Gastroesophageal sphincter (tissue), 3 donors: ENCODE data around the gene STAP2.

Experiments used
- CTCF ChIP-seq, 4 experiments: fragments of 200-600 bp in 2 of 4; fragments of 450-650 bp in 2 of 4; sonication (generic) in 1 of 4; IDR thresholded peaks; one replicate each; pipeline ENCODE4 v1.5.1; 2017 to 2019; ENCODE audit warnings: antibody characterized with exemption in 4 of 4, mild to moderate bottlenecking in 2 of 4, moderate library complexity in 2 of 4
- EP300 ChIP-seq: sonication (generic); formaldehyde crosslinking; IDR thresholded peaks from one replicate; pipeline ENCODE4 v1.6.1; 2017; ENCODE audit warnings: antibody characterized with exemption, mild to moderate bottlenecking
- POLR2A ChIP-seq, 2 donors: fragments of 450-650 bp; IDR thresholded peaks; one replicate each; pipeline ENCODE4 v1.6.1; 2017; ENCODE audit warnings: antibody characterized with exemption in 2 of 2, mild to moderate bottlenecking in 2 of 2, moderate library complexity in 1 of 2

- TF ChIP-seq CTCF (IDR thresholded peaks at IDR 0.05) (peak in 1 of 4 experiments; percentile 3), POLR2A (IDR thresholded peaks at IDR 0.05) (no peak), EP300 (no peak)
Measured at GRCh38 chr19:4327877-4328242, 10.8 kb downstream of the STAP2 start.
